GM21367 (cell line): ENCODE data around the gene UPP1.
"Not testable (repeated sequence)": the region's sequence is repeated elsewhere in the genome, so short reads cannot be mapped to it uniquely, and the experiment has no call there.

Source experiments
- ATAC-seq: cut with Tn5 transposase; IDR thresholded peaks from one replicate; pipeline ENCODE4 v1.9.1; 2021; ENCODE audit not compliant: unreplicated experiment

UPP1 gene

DNA sequence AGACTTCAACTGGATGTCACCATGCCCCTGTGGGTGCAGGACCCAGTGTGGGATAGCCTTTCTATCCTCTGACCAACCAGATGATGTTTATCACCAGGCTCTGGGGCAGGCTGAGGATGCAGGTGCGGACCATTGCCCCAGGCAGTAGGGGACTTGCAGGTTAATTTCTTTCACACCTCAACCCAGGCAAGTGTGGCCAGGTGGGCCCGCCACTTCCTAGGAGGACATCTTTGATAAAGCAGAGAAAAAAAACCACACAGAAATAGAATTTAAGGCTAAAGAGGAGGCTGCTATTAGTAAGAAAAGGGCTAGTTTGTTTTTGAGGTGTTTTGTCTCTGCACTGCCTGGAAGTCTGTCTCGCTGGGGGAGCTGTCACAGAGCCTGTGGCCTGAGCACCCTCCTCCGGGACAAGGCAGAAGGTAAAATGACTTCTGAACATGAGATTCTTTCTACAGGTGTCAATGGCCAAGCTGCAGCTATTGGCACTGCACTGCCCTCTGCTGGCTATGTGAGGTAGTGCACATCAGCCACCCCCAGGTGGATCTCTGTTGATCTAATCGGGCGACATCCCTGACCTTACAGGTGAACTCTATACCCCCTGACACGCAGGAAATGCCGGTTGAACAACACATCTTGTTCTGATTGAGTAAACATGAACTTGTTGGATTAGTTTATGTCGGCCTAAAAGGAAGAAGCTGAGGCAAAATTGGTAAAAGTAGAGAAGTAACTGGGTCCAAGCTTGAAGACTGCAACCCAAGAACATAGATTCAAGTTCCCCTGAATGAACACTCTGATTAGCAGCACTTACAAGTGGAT is 21.0 kb downstream of the UPP1 start:
- peak; percentile 86 for ATAC-seq

- no peak for ATAC-seq
Measured at GRCh38 chr7:48110868-48111267, 21.8 kb downstream of the UPP1 start.

GRCh38 chr7:48111596-48111995 is 22.5 kb downstream of the UPP1 start:
- ATAC-seq = no peak

DNA sequence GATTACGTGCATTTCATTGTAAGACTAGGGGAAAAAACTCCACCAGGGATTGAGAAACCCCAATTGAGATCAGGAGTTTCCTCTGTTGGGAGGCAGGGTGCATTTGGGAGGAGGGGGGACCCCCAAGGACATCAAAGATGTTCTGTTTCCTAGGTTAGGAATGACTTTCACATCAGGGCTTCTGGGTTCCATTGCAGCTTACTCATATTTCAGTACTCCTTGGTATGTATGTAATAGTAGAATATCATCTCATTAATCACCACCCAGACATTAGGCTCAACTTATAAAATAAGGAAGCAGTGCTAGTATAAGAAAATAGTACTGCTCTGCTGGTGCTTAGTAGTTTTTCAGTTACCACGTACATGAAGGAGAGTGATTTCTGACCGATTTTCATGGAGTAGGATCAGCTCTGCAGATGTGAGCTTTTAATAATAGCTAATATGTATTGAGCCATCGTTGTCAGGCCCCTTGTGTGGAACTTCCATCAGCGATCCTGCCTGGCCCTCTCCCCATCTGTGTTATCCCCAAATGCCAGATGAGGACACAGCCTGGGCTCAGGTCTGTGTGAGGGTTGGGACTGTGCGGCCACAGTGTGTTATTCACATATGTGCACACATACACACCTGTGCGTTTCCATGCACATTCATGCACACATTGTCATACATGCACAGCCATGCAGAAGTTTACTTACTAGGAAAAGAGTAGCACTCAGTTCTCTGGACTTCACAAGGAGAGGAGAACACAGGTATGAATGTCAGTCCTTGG is 23.5 kb downstream of the UPP1 start:
- ATAC-seq = no peak

DNA sequence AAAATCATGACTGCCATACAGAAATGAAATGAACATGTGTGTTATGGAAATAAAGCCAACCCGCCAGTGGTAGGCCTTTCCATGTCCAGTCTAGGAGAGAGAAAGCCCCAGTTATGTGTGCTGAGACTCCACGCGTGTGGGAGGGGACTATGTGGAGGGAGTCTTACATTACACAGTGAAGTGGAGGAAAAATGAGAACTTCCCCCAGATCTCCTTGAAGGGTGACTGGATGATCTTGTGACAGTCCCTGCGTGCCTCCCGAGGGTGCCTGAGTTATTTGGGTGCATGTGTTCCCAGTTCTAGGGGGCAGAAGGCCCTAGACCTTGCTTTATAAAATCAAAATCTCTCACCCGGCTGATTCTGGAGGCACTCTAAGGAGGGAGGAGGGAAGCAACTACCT is 24.2 kb downstream of the UPP1 start:
- no peak for ATAC-seq

GRCh38 chr7:48114115-48114514 is 25.1 kb downstream of the UPP1 start:
- no peak for ATAC-seq

DNA sequence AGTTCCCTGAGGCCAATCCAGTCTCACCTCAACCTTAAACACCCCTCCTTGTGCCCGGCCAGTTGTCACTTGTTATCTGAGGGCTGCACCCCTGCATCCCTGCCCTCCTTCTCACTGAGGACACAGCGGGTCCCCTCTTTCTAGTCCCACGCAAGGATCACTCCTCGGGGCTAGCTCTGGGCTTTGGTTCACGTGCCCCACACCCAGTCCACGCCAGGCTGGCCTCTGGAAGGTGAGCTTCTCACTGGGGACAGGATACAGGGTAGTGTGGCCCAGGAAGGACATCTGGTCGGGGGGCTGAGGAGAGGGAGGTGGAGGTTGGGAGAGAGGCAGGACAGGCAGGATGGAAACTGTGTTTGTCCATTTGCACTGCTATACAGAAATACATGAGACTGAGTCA is 25.5 kb downstream of the UPP1 start:
- no peak for ATAC-seq

DNA sequence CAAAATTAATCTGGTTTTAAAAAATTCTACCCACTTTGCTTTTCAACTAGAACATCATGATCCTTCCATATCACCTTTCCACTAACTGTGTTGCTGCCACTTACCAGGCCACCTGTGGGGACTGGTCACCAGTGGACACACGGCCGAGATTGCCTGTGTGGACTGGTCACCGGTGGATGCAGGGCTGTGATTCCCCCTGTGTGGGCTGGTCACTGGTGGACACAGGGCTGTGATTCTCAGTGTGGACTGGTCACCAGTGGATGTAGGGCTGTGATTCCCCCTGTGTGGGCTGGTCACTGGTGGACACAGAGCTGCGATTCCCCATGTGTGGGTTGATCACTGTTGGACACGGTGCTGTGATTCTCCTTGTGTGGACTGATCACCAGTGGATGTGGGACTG is 27.0 kb downstream of the UPP1 start:
- no peak for ATAC-seq

DNA sequence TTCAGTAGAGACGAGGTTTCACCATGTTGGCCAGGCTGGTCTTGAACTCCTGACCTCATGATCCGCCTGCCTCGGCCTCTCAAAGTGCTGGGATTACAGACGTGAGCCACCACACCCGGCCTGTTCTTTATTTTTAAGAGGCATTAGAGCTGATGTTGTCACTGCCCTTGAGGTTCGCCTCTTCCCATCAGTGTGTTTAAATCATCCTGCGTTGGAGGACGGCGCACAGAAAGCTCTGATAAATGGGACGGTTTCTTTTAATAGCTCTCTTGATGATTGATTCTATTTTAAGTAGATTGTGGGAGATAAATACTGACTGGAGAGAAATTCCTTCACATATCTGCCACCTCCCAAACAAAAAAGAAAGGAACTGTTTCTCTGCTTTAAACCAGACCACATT is 29.0 kb downstream of the UPP1 start:
- no peak for ATAC-seq

- ATAC-seq = not testable (repeated sequence)
Measured at GRCh38 chr7:48120536-48120935, 31.5 kb downstream of the UPP1 start.

GRCh38 chr7:48126037-48126436 is 37.0 kb downstream of the UPP1 start:
- ATAC-seq = no peak

- no peak for ATAC-seq
Measured at GRCh38 chr7:48130658-48131108, 41.6 kb downstream of the UPP1 start.

DNA sequence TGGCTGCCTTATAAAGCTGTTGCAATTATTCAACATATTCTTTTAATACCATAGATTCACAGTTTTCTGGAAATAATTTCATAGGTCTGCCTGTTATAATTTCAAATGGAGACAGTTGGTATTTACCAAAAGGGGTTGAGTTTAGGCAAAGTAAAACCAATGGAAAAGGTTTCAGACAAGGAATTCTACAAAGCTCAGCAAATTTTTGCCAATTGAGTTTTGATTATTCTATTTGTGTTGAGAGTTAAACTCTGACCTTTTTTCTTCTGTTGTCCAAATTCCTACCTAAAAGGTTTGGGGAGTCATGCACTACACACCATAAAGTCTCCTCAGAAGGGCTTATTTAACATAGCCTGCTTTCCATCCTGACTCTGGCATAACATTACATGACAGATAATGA is 43.7 kb downstream of the UPP1 start:
- ATAC-seq = no peak

- ATAC-seq = no peak
Measured at GRCh38 chr7:48139459-48139858, 50.4 kb downstream of the UPP1 start.

- ATAC-seq = no peak
Measured at GRCh38 chr7:48140001-48140681, 51.1 kb downstream of the UPP1 start.

- no peak for ATAC-seq
Measured at GRCh38 chr7:48141521-48141920, 52.5 kb downstream of the UPP1 start.

DNA sequence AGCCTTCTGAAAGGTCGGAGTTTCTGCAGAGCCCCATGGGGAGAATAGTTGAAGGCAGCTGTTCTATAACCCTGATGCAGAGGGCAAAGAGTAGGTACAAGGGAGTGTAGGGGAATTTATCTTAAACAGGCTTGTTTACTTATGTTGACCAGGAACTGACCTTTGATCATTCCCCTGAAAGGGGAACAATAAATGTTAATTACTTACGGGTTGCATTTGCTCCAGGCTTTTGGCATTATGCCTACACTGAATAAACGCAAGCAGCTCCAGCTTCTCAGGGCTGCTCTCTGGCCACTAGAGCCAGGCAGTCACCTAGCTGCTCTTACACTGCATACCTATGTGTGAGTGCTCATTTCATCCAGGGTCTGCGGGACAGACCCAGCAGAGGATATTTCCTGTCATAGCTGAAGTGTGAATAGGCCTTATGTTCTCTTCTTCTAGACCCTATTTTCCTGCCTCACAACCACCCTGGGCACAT is 55.3 kb downstream of the UPP1 start:
- no peak for ATAC-seq

DNA sequence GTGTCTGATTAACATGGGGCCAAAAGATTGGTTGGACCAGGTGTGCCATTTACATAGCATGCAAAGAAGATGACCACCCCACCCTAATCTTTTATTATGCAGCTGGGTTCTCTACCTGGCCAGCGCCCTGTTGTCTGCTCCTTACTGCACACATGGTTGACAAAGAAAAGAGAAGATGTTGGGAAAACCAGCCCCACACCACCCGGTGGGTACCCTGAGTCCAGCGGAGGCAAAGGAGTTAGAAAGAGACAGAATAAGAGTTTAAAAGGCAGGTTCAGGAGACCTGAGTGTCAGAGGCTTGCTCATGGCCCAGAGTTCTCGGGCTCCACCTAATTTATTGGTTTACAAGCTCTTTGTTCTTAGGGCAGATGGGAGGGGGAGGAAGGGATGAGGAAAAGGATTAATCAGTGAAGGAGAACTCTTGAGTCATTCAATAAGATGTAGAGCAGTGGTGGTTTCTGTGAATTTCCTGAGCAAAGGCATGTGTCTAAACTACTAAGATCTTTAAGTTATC is 58.1 kb downstream of the UPP1 start:
- ATAC-seq = no peak

- ATAC-seq = not testable (repeated sequence)
Measured at GRCh38 chr7:48147690-48148089, 58.6 kb downstream of the UPP1 start.

- ATAC-seq = no peak
Measured at GRCh38 chr7:48148311-48148710, 59.2 kb downstream of the UPP1 start.

DNA sequence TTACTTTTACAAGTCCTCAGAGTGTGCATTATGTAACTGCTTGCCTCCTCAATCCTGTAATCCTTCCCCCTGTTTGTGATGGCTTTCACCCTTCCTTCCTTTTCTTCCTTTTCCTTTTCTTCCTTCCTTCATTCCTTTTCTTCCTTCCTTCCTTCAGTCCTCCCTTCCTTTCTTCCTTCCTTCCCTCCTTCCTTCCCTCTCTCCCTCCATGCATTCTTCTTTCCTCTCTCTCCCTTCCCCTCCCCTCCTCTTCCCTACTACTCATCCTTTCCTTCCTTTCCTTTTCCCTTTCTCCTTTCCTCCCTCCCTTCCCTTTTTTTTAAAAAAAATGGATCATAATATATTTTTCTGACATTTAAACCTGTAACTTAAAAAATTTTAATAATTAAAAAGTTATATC is 60.0 kb downstream of the UPP1 start:
- no peak for ATAC-seq
